ENCODE measurements around the gene BOLL. TPM values are rescaled to one million over a fixed set of nuclear protein-coding genes. Genes with fewer than 3 reads are reported as not detected.

Gene BOLL
- not detected in 2 replicates for total RNA-seq

GRCh38 chr2:197784956-197785941 is at the start of gene BOLL:
TSS of gene BOLL (minus strand) at chr2:197785319. CDS start at chr2:197781850, 3,469 bp downstream.

GRCh38 chr2:197804049-197804757 is 19.1 kb upstream of the BOLL start, which contains the start of gene PLCL1:
TSS of gene PLCL1 (plus strand) at chr2:197804593.

GRCh38 chr2:197705121-197705911 is 79.8 kb downstream of the BOLL start, which contains the start of gene MARS2:
TSS of gene MARS2 (plus strand) at chr2:197705369. CDS start at chr2:197705406, 37 bp downstream.

Other genes starting within 250 kb of the BOLL start
- 10.4 and 17.5 TPM in 2 replicates for gene RFTN2, start 109.7 kb downstream of the BOLL start, total RNA-seq
- 3.9 and 4.2 TPM in 2 replicates for gene MARS2, start 80.0 kb downstream of the BOLL start, total RNA-seq
- 1.6 and 3.2 TPM in 2 replicates for gene PLCL1, start 19.3 kb upstream of the BOLL start, total RNA-seq

Data from hair follicle dermal papilla cell (primary cell).